ENCODE data around the gene PSMD5.
A peak's percentile ranks its signal among the peaks of the same experiment; 100 is the strongest.

The PSMD5 gene

DNA sequence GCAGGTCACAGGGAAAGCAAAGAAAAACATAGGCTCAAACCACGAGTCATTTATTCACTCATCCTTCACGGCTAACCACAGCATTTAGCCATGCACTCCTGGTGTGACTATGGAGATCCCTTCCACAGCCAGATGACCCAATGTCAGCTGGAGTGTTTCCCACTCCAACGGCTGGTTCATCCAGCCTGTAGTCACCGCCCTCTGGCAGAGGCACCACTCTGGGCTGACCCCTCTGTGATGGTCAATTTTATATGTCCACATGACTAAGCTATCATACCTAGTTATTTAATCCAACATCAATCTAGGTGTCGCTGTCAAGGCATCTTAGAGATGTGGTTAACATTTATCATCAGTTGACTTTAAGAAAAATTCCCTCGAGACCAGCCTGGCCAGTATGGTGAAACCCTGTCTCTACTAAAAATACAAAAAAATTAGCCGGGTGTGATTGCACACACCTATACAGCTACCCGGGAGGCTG, 43.8 kb upstream of the PSMD5 start:
- H3K27ac ChIP-seq = no peak overlapping the region

DNA sequence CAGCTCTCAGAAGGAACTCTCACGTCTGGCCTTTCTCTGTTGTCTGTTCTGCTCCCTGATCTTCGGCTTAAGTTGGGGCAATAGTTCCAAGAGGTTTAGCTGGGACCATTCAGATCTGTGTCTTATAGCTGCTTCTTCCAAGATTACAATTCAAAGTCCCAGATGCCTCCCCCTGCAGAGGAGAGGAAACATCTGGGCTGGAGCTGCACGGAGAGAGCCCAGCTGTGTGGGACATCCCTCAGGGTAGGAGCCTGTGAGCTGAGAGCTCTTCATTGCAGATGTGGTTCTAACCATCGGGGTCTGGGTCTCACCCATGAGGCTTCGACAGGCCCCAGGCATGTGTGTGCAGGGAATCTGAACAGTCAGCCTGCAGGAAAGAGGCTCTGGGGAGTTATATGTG, 43.2 kb upstream of the PSMD5 start:
- TF ChIP-seq, protein P1, sequence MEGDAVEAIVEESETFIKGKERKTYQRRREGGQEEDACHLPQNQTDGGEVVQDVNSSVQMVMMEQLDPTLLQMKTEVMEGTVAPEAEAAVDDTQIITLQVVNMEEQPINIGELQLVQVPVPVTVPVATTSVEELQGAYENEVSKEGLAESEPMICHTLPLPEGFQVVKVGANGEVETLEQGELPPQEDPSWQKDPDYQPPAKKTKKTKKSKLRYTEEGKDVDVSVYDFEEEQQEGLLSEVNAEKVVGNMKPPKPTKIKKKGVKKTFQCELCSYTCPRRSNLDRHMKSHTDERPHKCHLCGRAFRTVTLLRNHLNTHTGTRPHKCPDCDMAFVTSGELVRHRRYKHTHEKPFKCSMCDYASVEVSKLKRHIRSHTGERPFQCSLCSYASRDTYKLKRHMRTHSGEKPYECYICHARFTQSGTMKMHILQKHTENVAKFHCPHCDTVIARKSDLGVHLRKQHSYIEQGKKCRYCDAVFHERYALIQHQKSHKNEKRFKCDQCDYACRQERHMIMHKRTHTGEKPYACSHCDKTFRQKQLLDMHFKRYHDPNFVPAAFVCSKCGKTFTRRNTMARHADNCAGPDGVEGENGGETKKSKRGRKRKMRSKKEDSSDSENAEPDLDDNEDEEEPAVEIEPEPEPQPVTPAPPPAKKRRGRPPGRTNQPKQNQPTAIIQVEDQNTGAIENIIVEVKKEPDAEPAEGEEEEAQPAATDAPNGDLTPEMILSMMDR (conservative IDR thresholded peaks at IDR 0.05) = no peak
- TF ChIP-seq ZFX (IDR thresholded peaks at IDR 0.05) = no peak
- H3K27ac ChIP-seq = no peak overlapping the region

More for the DNA sequence above, 43.8 kb upstream of the PSMD5 start:
- TF ChIP-seq, protein P1 (conservative IDR thresholded peaks at IDR 0.05) = no peak
- TF ChIP-seq ZFX (IDR thresholded peaks at IDR 0.05) = no peak

DNA sequence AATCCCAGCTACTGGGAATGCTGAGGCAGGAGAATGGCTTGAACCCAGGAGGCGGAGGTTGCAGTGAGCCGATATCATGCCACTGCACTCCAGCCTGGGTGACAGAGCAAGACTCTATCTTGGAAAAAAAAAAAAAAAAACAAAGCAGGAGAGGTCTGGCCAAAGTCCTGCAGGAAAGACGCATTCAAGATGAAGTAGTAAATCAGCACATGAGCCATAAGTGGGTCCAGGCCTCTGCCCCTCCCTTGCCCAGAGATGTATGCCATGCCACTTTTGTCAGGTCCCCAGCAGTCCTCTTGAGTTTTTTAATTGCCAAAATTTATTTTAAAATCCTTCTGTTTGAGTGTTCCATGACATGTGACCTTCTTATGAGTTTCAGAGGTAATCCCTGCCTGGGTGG, 42.7 kb upstream of the PSMD5 start:
- TF ChIP-seq, protein P1 (conservative IDR thresholded peaks at IDR 0.05) = no peak
- no peak for TF ChIP-seq ZFX (IDR thresholded peaks at IDR 0.05)
- H3K27ac ChIP-seq = no peak overlapping the region

DNA sequence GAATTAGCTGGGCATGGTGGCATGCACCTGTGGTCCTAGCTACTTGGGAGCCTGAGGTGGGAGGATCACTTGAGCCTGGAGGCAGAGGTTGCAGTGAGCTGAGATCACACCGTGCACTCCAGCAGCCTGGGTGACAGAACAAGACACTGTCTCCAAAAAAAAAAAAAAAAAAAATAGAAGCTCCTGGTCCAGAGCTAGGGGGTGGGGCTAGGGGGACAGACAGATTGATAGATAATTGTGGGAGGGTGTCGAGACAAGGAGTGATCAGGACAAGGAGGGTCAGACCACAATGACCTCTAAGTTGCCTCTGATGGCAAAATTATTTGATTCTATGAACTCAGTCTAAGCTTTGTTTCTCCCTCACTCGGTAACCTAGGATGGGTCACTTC, 40.9 kb upstream of the PSMD5 start:
- no peak for TF ChIP-seq ZFX (IDR thresholded peaks at IDR 0.05)
- TF ChIP-seq, protein P1 (conservative IDR thresholded peaks at IDR 0.05) = no peak
- H3K27ac ChIP-seq = no peak overlapping the region

DNA sequence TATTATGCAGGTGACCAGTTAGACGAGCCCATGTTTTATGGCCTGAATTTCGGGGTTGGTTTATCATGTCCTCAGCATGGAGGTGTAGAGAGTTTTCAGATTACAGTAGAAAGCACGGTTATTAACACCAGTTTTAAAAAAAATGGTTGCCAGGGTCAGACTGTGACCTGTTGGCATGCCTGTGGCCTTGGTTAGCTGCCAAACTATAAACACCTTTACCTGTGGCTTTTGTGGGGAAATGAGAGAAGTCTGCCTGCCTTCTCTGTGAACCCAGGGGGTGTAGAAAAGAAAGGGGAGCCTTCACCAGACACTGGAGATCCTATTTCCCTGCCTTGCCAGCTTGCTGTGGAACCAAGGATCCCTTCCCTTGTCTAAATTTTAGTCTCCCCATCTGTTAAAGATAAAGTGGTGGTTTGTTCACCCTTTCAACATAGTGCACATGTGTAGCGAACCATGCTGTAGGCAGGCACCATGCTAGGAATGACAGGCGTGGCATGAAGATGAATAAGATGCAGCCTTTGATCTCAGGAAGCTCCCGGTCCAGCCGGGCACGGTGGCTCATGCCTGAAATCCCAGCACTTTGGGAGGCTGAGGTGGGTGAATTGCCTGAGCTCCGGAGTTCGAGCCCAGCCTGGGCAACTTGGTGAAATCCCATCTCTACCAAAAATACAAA, 40.3 kb upstream of the PSMD5 start:
- TF ChIP-seq ZFX (IDR thresholded peaks at IDR 0.05) = no peak
- TF ChIP-seq, protein P1 (conservative IDR thresholded peaks at IDR 0.05) = no peak
- no peak overlapping the region for H3K27ac ChIP-seq

DNA sequence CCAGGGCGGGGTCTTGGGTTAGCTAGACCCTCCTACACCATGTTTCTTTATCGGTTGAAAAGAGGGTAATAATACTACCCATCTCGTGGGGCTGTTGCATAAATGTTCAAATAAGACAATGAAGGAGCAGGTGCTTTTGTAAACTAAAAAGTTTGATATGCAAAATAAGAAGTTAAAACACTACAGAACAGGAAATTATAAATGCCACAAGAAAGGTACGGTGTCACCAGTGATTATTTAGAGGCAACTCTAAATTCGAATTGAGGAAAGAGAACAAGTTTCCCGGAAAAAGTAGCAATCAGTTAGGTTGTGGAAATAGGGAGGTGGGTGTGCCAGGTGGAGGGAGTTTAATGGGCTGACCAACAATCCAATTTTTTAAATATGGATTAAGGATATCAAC, 36.7 kb upstream of the PSMD5 start:
- no peak overlapping the region for H3K27ac ChIP-seq
- TF ChIP-seq, protein P1 (conservative IDR thresholded peaks at IDR 0.05) = no peak
- TF ChIP-seq ZFX (IDR thresholded peaks at IDR 0.05) = no peak

DNA sequence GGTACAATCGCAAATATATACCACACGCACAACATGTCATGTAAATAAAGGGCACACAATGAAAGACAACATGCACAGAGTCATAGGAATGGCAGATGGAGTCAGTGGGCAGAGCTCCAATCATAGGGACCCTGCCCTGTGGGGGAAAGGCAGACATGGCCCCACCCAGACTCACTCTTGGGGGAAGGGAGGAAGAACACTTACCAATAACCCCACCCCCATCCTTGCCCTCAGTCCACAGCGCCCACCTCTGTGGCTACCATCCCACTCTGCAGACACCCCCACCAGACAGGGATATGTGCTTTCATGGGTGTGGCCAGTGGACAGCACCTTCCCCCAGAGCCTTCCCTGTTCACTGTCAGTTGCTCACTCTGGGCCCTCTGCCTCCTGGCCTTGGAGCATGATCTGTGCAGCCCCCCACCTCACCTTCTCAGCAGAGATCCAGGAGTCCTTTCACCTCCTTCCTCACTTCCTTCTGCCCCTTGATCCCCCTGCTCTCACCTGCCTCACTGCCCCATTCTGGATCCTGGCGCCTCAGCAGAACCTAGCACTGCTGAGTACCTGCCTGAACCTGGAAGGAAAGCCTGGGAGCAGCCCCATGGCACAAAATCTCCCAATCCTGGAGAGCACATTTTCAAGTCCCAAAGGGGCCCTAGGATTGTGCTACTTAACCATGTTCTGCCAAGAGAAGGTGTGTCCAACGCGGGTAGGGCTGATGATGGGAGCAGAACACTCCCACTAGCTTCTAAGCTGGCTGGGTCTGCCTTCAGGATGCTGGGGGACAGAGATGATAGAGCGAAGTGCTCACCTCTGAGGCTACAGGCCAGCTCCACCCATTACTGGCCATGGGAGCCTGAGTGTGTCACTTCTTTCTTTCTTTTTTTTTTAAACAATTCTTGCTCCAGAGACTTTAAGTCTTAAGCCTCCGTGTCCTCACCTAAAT, 35.7 kb upstream of the PSMD5 start:
- H3K27ac ChIP-seq = peak overlapping the region; percentile 68; the same call in 1 of the 2 replicates
- TF ChIP-seq ZFX (IDR thresholded peaks at IDR 0.05) = no peak
- TF ChIP-seq, protein P1 (conservative IDR thresholded peaks at IDR 0.05) = no peak

All from C4-2B (cell line).